NCI-H1105 (cell line): ENCODE data around the gene CCDC88B.
"Not testable (repeated sequence)": the region's sequence is repeated elsewhere in the genome, so short reads cannot be mapped to it uniquely, and the experiment has no call there.

Source experiments
- DNase-seq: peaks from one replicate; lab custom pipeline; 2025; lab: John Stamatoyannopoulos, UW

Gene CCDC88B

DNA sequence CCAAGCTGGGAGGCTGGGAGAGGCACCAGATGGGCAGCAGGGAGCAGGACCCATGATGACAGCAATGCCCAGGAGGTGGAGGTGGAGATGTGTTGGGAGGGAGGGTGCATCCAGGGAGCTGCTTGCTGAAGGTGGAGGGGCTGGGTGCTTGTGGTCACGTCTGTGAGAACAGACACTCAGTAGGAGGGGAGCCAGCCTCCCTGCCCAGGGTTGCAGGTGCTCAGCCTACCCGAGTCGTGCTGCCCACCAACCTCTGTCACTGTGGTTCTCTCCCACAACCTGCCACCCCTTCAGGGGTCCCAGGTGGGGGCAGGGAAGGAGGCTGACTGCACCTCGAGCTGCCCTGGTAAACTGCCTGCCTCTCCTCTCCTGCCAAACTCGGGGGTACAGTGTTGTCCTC lies 16.6 kb upstream of the CCDC88B start:
- no peak for DNase-seq

DNA sequence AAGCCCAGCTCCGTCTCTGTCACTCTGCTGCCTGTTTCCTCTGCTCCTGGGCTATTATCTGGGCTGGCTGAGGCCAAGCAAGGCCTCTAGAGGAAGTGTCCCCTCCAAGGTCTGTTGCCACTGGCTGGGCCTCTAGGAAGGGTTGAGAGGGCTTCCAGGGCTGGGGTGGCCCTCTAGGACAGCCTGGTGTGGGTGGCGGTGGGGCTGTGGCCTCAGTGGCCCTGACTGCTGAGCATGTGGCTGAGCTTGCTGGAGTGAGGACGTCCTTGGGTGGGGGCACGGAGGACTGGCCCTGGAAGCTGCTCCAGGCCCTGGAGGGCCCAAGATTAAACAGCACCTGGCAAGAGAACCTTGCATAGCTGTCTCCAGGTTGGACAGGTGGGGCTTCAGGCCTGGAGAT lies 16.0 kb upstream of the CCDC88B start:
- not testable (repeated sequence) for DNase-seq

DNA sequence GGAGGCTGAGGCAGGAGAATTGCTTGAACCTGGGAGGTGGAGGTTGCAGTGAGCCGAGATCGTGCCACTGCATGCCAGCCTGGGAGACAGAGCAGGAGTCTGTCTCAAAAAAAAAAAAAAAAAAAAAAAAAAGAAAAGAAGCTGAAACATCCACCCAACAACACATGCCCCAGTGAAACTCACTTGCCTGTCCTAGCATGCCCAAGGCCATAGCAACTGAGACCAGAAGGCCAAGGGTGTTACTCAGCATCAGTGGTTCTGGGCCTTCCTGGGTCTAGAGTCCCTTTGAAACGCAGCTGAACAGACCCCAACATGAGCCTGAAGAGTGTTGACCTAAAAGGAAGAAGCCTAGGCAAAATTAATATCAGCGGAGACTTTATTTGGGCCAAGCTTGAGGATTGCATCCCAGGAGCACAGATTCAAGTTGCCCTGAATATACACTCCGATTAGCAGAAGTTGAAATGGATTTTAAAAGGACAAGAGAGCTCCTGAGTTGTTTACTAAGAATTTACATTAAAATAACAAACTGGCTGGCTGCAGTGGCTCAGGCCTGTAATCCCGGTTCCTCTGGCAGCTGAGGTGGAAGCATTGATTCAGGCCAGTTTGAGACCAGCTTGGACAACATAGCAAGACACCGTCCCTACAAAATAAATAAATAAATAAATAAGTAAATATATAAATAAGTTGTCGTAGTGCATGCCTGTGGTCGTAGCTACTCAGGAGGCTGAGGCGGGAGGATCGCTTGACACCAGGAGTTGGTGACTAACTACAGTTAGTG lies 15.1 kb upstream of the CCDC88B start:
- DNase-seq, result no peak

DNA sequence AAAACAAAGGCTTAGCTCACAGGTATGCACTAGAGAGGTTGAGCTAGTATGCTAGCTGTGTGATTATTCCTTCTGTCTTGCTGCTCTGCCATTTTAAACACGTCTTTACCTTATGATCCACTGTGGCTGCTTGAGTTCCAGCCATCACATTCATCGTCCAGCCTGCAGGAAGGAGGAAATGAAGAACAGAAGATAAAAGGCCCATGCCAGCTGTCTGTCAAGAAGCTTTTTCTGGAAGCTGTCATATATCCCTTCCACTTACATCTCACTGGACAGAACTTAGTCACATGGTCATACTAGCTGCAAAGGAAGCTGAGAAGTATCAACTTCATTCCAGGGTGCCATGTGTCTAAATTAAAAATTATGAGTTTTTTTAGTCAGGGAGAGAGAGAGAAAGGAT lies 12.6 kb upstream of the CCDC88B start:
- no peak for DNase-seq

DNA sequence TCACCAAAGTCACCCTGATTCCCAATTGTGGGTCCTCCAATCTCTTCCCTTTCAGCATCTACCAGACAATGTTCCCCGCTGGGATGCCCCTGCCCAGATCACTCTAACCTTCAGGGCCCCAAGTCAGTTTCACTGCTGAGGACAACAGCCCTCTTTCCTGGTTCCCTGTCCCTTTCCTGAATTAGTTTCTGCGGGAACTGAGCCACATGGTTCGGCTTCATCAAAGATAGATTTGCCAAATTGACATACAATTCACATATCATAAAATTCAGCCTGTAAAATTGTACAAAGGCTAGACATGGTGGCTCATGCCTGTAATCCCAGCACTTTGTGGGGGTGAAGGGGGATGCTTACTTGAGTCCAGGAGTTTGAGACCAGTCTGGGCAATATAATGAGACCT lies 12.0 kb upstream of the CCDC88B start:
- no peak for DNase-seq

DNA sequence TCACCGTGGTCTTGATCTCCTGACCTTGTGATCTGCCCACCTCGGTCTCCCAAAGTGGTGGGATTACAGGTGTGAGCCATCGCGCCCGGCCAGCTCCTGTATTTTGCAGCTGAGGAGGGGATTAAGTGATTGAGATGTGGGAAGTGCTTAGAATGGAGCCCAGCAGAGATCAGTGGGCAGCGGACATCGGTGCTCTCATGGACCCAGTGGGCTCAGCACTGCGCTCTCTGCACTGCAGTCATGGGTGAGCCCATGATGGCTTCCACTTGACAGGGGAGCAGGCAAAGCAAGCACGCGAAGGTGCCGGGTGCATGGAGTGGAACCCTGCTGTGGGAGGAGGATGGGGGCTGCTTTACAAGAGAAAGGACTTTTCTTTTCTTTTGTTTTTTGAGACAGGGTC lies 9.1 kb upstream of the CCDC88B start:
- DNase-seq, result no peak

DNA sequence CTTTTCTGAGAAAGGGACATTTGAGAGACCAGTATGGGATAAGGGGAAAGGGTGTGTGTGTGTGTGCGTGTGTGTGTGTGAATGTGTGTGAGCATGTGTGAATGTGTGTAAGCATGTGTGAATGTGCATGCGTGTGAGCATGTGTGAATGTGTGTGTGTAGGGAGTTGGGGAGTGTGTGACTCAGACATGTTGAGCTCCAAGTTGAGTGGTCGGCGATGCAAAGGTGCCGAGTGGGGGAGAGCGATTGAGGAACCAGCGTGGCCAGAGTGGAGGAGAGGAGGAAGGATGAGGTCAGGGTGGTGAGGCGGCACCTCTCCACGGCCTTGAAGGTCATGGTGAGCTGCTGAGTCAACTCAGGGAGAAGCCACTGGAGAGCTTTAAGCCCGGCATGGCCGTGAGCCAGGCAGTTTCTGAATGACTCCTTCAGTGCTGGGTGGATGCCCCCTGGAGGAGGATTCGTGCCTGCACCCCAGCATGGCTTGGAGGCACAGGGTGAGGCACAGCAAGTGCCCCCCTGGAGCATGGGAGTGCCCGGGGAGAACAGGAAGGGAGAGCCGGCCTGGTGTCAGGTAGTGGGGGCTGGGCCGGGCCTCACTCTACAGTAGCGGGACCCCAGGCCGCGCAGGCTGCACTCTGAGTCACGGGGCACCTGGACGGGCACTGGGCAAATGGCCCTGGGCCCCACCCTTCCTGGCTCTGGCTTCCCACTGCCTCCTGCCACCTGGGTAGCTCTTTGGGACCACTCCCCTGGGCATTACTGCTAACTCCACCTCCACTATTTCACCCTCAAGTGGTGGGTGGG lies 8.2 kb upstream of the CCDC88B start:
- DNase-seq, result no peak

DNA sequence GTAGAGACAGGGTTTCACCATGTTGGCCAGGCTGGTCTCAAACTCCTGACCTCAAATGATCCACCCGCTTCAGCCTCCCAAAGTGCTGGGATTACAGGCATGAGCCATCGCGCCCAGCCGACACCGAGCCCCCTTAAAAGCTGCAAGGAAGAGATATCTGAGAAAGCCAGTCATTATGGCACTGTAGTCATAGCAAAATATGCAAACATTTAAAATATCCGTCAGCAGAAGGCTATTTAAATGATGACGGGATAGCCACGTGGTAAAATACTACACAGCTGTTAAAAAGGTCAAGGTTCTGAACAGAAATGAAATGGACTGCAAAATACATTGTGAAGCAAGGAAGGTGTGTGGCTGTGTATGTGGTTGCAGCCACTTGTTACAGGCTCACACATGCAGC lies 6.4 kb upstream of the CCDC88B start:
- DNase-seq, result no peak

DNA sequence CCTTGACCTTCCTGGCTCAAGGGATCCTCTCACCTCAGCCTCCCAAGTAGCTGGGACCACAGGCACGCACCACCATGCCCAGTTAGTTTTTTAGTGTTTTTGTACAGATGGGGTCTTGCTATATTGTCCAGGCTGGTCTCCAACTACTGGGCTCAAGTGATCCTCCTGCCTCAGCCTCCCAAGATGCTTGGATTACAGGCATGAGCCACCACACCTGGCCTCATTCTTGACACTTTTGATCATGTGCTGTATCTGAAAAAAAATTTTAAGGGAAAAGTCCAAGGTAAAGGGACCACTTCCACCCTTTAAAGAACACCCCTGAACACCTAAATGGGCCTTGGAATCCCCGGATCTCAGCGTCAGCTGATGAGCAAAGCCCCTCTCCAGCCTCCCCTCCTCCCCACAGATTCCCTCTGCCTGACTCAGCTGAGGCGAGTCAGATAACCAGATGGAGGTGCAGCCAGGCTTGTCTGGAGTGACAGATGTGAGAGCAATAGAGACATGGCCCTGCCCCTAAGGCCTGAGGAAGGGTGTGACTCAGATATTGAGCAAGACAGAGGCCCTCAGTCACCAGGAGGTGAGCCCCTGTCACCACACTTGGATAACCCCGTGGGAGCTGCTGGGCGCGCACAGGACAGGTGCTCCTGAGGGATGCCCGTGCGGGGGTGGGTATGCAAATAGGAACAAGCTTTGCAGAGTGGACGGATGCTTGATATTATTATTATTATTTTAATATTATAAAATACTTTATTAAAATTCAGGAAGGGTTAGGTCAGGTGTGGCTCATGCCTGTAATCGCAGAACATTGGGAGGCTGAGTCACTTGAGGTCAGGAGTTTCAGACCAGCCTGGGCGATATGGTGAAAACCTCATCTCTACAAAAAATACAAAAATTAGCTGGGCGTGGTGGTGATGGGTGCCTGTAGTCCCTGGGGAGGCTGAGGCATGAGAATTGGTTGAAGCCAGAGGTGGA lies 5.0 kb upstream of the CCDC88B start:
- DNase-seq, result peak; percentile 33

DNA sequence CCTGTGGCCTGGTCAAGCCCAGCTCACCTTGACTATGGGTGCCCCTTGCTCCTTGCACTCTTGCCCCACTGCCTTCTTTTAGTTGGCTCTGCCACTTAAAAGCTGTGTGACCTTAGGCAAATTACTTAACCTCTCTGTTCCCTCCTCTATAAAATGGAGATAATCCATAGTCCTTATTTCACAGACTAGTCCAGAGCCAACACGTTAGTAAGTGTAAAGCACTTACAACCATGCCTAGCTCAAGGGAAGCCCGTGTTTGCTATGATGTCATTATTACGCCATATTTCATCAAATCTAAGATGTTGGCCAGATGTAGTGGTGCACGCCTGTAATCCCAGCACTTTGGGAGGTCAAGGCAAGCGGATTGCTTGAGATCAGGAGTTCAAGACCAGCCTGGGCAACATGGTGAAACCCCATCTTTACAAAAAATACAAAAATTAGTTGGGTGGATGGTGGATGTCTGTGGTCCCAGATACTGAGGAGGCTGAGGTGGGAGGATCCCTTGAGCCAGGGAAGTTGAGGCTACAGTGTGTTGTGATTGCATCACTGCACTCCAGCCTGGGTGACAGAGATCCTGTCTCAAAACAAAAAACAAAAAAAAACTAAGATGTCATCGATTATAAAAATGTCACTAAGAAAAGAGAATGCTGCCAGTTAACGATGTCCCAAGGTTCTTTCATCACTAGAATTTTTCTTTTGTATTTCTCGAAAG lies 2.3 kb upstream of the CCDC88B start:
- DNase-seq, result no peak

DNA sequence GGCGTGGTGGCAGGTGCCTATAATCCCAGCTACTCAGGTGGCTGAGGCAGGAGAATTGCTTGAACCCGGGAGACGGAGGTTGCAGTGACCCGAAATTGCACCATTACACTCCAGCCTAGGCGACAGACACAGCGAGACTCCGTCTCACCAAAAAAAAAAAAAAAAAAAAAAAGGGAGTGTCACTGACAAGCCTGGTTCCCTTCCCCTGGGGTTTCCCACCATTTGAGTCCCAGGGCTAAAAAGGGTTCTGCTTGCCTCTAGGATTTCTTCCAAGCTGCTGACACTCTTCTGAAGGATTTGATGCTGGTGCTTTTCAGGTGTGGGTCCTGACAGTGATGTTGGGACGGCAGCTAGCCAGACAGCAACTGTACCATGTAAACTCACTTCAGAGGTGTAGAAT lies 1.3 kb upstream of the CCDC88B start:
- no peak for DNase-seq

DNA sequence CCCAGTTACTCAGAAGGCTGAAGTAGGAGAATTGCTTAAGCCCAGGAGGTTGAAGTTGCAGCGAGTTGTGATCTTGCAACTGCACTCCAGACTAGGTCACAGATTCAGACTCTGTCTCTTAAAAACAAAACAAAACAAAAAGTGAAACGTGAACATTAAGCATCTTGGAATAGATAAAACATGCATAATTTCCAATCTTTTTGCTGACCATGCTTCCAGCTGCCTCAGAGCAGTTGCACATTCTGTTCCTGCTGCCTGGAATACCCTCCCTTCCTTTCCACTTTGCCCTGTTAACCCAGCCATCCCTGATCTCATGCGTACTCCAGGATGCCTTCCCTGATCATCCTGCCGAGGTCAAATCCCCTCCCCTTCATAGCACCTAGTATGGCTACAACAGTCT lies 718 bp upstream of the CCDC88B start:
- DNase-seq, result no peak

DNA sequence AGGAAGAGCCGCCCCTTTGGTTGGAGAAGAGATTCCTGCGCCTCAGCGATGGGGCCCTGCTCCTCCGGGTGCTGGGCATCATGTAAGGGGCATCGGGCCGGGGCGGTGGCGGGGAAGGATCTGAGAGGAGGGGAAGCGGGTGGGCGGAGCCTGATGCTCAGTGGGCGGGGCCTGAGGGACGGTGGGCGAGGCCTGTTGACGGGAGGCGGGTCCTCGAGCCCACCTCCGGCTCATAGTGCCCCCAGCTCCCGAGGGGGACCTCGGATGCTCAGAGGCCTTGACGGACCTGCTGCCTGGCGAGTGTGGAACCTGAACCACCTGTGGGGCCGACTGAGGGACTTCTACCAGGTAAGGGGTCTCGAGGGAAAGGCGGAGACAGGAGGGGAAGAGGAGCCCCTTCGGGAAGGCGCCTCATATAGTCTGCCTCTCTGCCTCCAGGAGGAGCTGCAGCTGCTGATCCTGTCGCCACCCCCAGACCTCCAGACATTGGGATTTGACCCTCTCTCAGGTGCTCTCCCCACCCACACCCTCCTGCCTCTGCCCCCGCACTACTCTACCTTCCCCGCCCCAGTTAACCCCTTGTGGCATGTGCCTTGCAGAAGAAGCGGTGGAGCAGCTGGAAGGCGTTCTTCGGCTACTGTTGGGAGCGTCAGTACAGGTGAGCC lies 799 bp downstream of the CCDC88B start:
- no peak for DNase-seq

DNA sequence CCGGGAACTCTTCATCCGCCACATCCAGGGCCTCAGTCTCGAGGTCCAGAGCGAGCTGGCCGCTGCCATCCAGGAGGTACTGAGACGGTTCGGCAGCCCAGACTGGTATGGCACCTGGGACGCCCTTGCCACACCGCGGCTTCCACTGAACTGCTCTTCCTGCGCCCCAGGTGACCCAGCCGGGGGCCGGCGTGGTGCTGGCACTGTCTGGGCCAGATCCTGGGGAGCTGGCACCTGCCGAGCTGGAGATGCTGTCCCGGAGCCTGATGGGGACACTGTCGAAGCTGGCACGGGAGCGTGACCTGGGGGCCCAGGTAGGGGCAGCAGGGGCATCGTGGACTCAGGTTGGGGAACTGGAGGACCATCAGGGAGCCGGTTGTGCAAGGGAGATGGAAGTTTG lies 1.4 kb downstream of the CCDC88B start:
- no peak for DNase-seq

DNA sequence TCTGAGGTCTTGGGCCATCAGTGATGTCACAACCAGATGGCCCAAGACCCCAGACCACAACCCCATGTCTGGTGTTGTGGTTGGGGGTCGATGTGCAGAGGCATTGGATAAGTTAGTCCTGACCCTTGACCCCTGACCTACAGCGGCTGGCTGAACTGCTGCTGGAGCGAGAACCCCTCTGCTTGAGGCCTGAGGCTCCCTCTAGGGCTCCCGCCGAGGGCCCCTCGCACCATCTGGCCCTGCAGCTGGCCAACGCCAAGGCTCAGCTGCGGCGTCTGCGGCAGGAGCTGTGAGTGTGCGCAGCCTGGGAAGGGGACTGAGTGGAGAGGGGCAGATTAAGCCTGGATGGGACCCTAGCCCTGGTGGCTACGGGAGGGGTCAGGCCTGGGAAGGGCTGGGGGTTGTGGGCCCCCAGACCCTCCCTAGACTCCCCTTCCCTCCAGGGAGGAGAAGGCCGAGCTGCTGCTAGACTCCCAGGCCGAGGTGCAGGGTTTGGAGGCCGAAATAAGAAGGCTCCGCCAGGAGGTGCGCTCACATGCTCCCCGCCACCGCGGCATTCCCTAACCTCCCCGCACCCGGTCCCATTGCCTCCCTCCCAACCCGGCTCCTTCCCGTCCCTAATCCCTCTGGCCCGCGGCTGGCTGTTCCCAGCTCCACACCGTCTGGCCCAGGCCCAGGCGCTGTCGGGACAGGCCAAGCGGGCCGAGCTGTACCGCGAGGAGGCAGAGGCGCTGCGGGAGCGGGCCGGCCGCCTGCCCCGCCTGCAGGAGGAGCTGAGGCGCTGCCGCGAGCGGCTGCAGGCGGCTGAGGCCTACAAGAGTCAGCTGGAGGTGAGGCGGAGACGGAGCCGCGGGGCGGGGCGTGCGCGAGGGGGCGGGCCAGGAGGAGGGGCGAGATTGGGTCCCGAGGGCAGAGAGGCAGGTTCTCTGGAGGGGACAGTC lies 2.1 kb downstream of the CCDC88B start:
- peak; percentile 44 for DNase-seq

DNA sequence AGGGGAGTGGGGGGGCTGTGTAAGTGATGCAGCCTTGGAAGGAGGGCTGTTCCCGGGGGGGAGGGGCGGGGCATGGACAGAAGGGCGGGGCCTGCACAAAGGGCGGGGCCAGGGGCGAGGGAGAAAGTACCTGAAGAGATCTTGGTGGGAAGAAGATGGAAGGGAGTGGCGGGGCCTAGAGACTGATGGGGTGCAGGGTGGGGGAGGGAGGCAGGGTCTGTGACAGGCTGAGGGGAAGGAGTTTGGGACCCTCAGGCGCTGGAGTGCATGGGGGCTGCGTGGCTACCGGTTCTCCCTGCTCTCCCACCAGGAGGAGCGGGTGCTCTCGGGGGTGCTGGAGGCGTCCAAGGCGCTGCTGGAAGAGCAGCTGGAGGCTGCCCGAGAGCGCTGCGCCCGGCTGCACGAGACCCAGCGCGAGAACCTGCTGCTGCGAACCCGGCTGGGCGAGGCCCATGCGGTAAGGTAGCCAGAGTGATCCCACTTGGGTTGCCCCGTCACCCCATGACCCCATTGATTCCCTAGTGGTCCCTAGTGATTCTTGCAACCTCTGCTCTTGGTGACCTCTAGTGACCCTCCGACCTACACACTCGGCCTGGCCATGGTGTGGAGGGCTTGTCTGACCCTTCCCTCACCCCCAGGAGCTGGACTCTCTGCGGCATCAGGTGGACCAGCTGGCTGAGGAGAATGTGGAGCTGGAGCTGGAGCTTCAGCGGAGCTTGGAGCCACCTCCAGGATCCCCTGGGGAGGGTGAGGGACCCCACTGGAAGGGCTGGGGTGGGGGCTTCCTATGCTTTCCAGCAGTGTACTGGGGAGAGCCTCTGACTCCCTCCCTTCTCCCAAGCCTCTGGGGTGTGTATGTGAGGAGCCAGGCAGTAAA lies 3.1 kb downstream of the CCDC88B start:
- DNase-seq, result peak; percentile 24

DNA sequence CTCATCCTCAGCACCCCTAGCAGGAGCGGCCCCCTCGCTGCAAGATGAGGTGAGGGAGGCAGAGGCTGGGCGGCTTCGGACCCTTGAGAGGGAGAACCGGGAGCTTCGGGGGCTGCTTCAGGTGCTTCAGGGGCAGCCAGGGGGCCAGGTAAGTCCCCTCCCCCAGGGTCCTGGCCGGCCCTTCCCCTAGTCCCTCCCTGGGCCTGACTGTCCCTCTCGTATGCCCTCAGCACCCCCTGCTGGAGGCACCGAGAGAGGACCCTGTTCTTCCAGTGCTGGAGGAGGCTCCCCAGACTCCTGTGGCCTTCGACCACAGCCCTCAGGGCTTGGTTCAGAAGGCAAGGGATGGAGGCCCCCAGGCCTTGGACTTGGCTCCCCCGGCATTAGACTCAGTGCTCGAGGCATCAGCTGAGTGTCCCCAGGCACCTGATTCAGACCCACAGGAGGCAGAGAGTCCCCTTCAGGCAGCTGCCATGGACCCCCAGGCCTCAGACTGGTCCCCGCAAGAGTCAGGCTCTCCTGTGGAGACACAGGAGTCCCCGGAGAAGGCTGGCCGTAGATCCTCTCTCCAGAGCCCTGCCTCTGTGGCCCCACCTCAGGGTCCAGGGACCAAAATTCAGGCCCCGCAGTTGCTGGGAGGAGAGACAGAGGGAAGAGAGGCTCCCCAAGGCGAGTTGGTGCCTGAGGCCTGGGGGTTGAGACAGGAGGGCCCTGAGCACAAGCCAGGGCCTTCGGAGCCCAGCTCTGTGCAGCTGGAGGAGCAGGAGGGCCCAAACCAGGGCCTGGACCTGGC lies 4.0 kb downstream of the CCDC88B start:
- DNase-seq, result no peak

DNA sequence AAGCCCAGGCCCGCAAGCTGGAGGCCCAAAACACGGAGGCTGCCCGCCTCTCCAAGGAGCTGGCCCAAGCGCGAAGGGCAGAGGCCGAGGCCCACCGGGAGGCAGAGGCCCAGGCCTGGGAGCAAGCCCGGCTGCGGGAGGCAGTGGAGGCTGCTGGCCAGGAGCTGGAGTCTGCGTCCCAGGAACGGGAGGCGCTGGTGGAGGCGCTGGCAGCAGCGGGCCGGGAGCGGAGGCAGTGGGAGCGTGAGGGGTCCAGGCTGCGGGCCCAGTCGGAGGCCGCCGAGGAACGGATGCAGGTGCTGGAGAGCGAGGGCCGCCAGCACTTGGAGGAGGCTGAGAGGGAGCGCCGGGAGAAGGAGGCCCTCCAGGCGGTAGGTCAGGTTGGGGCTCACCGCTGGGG lies 4.8 kb downstream of the CCDC88B start:
- DNase-seq, result no peak
